ENCODE results near the gene GDPD5.

Gene GDPD5

GRCh38 chr11:75571625-75572024 is 45.9 kb upstream of the GDPD5 start:
- Histone ChIP-seq H3F3A (ENCODE audit: control insufficient read depth, insufficient read depth) (no peaks in the 10 kb centered on the region), H3K4me2 (ENCODE audit: low read length) (no peak overlapping the region)

GRCh38 chr11:75570559-75571139 is 44.9 kb upstream of the GDPD5 start:
- Histone ChIP-seq H3F3A (ENCODE audit: control insufficient read depth, insufficient read depth) (no peaks in the 10 kb centered on the region), H3K36me3 (ENCODE audit: control insufficient read depth, low read length) (no peaks in the 10 kb centered on the region), H3K79me2 (ENCODE audit: control insufficient read depth, low read length) (no peaks in the 10 kb centered on the region)

More at GRCh38 chr11:75571625-75572024, 45.9 kb upstream of the GDPD5 start:
- no peaks in the 10 kb centered on the region for H3K27me3 ChIP-seq (ENCODE audit: control insufficient read depth, low read length)
- no peaks in the 10 kb centered on the region for H3K9me3 ChIP-seq (ENCODE audit: control insufficient read depth, insufficient read depth, low read length)
- no peak overlapping the region for H3K4me3 ChIP-seq (ENCODE audit: low read length)
- peaks cover 5% of the 10 kb centered on the region for H3K4me1 ChIP-seq (ENCODE audit: control insufficient read depth, low read length)
- H3K36me3 ChIP-seq (ENCODE audit: control insufficient read depth, low read length), result no peaks in the 10 kb centered on the region
- no peaks in the 10 kb centered on the region for H3K79me2 ChIP-seq (ENCODE audit: control insufficient read depth, low read length)
- no peaks in the 10 kb centered on the region for H4K20me1 ChIP-seq (ENCODE audit: control insufficient read depth, insufficient read depth, low read depth, low read length)
- no peak overlapping the region for H3K27ac ChIP-seq (ENCODE audit: low read depth, low read length)
- TF ChIP-seq CTCF (IDR thresholded peaks at IDR 0.05; ENCODE audit: low read depth, low read length, poor library complexity, severe bottlenecking), result no peak
- no peak for TF ChIP-seq EZH2phosphoT487 (IDR thresholded peaks at IDR 0.05; ENCODE audit: borderline replicate concordance, low read length)
- H3K9me2 ChIP-seq (replicated peaks; ENCODE audit: control insufficient read depth, low read length), result no peaks in the 10 kb centered on the region

GRCh38 chr11:75568616-75569219 is 43.0 kb upstream of the GDPD5 start:
- no peaks in the 10 kb centered on the region for H3K9me3 ChIP-seq (ENCODE audit: control insufficient read depth, insufficient read depth, low read length)
- no peaks in the 10 kb centered on the region for H3K9me2 ChIP-seq (replicated peaks; ENCODE audit: control insufficient read depth, low read length)
- H3K4me2 ChIP-seq (ENCODE audit: low read length), result no peak overlapping the region
- no peaks in the 10 kb centered on the region for H3K4me1 ChIP-seq (ENCODE audit: control insufficient read depth, low read length)
- H3F3A ChIP-seq (ENCODE audit: control insufficient read depth, insufficient read depth), result no peaks in the 10 kb centered on the region
- no peaks in the 10 kb centered on the region for H3K36me3 ChIP-seq (ENCODE audit: control insufficient read depth, low read length)
- H3K79me2 ChIP-seq (ENCODE audit: control insufficient read depth, low read length), result no peaks in the 10 kb centered on the region
- H4K20me1 ChIP-seq (ENCODE audit: control insufficient read depth, insufficient read depth, low read depth, low read length), result no peaks in the 10 kb centered on the region
- no peaks in the 10 kb centered on the region for H3K27me3 ChIP-seq (ENCODE audit: control insufficient read depth, low read length)
- no peak overlapping the region for H3K27ac ChIP-seq (ENCODE audit: low read depth, low read length)
- H3K4me3 ChIP-seq (ENCODE audit: low read length), result no peak overlapping the region
- TF ChIP-seq EZH2phosphoT487 (IDR thresholded peaks at IDR 0.05; ENCODE audit: borderline replicate concordance, low read length) (no peak), CTCF (IDR thresholded peaks at IDR 0.05; ENCODE audit: low read depth, low read length, poor library complexity, severe bottlenecking) (no peak)

More at GRCh38 chr11:75570559-75571139, 44.9 kb upstream of the GDPD5 start:
- no peaks in the 10 kb centered on the region for H3K9me3 ChIP-seq (ENCODE audit: control insufficient read depth, insufficient read depth, low read length)
- no peaks in the 10 kb centered on the region for H3K9me2 ChIP-seq (replicated peaks; ENCODE audit: control insufficient read depth, low read length)
- no peak overlapping the region for H3K4me3 ChIP-seq (ENCODE audit: low read length)
- no peak overlapping the region for H3K4me2 ChIP-seq (ENCODE audit: low read length)
- no peaks in the 10 kb centered on the region for H4K20me1 ChIP-seq (ENCODE audit: control insufficient read depth, insufficient read depth, low read depth, low read length)
- no peaks in the 10 kb centered on the region for H3K27me3 ChIP-seq (ENCODE audit: control insufficient read depth, low read length)
- no peak overlapping the region for H3K27ac ChIP-seq (ENCODE audit: low read depth, low read length)
- H3K4me1 ChIP-seq (ENCODE audit: control insufficient read depth, low read length), result no peaks in the 10 kb centered on the region
- TF ChIP-seq CTCF (IDR thresholded peaks at IDR 0.05; ENCODE audit: low read depth, low read length, poor library complexity, severe bottlenecking) (no peak), EZH2phosphoT487 (IDR thresholded peaks at IDR 0.05; ENCODE audit: borderline replicate concordance, low read length) (no peak)

Measured in DOHH2 (cell line).